Right kidney (tissue), 1 donor: ENCODE results near the gene ZNF385B.

ENCODE experiments used
- DNase-seq: peaks from one replicate; pipeline ENCODE4 v3.0.0-alpha.2; 2016

ZNF385B gene

GRCh38 chr2:179550849-179551248 lies 310.6 kb downstream of the ZNF385B start:
- no peak for DNase-seq

- no peak for DNase-seq
These were observed 311.2 kb downstream of the ZNF385B start for GRCh38 chr2:179550214-179550613.

- no peak for DNase-seq
These were observed 314.8 kb downstream of the ZNF385B start for GRCh38 chr2:179546656-179547055.

GRCh38 chr2:179545024-179545423 lies 316.4 kb downstream of the ZNF385B start:
- DNase-seq, result no peak

- DNase-seq, result no peak
These were observed 318.0 kb downstream of the ZNF385B start for GRCh38 chr2:179543361-179543901.

- DNase-seq, result no peak
These were observed 319.8 kb downstream of the ZNF385B start for GRCh38 chr2:179541586-179541985.

- DNase-seq, result no peak
These were observed 322.3 kb downstream of the ZNF385B start for GRCh38 chr2:179539124-179539511.

- DNase-seq, result no peak
These were observed 322.8 kb downstream of the ZNF385B start for GRCh38 chr2:179538406-179539123.

- no peak for DNase-seq
These were observed 325.2 kb downstream of the ZNF385B start for GRCh38 chr2:179536185-179536584.

GRCh38 chr2:179533875-179534274 lies 327.5 kb downstream of the ZNF385B start:
- no peak for DNase-seq

GRCh38 chr2:179532863-179533278 lies 328.5 kb downstream of the ZNF385B start:
- no peak for DNase-seq

GRCh38 chr2:179528576-179529069 lies 332.8 kb downstream of the ZNF385B start:
- no peak for DNase-seq

- no peak for DNase-seq
These were observed 336.1 kb downstream of the ZNF385B start for GRCh38 chr2:179525340-179525739.

GRCh38 chr2:179524809-179525339 lies 336.5 kb downstream of the ZNF385B start:
- no peak for DNase-seq

GRCh38 chr2:179521944-179522343 lies 339.5 kb downstream of the ZNF385B start:
- no peak for DNase-seq

GRCh38 chr2:179518830-179519229 lies 342.6 kb downstream of the ZNF385B start:
- no peak for DNase-seq

- no peak for DNase-seq
These were observed 348.2 kb downstream of the ZNF385B start for GRCh38 chr2:179513181-179513580.

- DNase-seq, result no peak
These were observed 349.0 kb downstream of the ZNF385B start for GRCh38 chr2:179512281-179513035.

GRCh38 chr2:179511105-179511789 lies 350.2 kb downstream of the ZNF385B start:
- DNase-seq, result no peak

GRCh38 chr2:179495315-179495714 lies 366.1 kb downstream of the ZNF385B start:
- DNase-seq, result no peak

GRCh38 chr2:179488563-179488962 lies 372.8 kb downstream of the ZNF385B start:
- no peak for DNase-seq

GRCh38 chr2:179487010-179487731 lies 374.2 kb downstream of the ZNF385B start:
- DNase-seq, result no peak
